Measurements from ENCODE around the gene PSMD5.

PSMD5 gene

DNA sequence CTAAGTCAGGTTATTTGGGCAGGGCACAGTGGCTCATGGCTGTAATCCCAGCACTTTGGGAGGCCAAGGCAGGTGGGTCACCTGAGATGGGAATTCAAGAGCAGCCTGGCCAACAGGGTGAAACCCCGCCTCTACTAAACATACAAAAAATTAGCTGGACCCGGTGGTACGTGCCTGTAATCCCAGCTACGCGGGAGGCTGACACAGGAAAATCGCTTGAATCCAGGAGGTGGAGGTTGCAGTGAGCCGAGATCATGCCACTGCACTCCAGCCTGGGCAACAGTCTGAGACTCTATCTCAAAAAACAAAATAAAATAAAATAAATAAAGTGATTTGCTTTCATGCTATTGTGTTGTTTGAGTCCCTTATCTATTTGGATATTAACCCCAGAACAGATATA, 41.3 kb downstream of the PSMD5 start:
- DNase-seq = no peak

DNA sequence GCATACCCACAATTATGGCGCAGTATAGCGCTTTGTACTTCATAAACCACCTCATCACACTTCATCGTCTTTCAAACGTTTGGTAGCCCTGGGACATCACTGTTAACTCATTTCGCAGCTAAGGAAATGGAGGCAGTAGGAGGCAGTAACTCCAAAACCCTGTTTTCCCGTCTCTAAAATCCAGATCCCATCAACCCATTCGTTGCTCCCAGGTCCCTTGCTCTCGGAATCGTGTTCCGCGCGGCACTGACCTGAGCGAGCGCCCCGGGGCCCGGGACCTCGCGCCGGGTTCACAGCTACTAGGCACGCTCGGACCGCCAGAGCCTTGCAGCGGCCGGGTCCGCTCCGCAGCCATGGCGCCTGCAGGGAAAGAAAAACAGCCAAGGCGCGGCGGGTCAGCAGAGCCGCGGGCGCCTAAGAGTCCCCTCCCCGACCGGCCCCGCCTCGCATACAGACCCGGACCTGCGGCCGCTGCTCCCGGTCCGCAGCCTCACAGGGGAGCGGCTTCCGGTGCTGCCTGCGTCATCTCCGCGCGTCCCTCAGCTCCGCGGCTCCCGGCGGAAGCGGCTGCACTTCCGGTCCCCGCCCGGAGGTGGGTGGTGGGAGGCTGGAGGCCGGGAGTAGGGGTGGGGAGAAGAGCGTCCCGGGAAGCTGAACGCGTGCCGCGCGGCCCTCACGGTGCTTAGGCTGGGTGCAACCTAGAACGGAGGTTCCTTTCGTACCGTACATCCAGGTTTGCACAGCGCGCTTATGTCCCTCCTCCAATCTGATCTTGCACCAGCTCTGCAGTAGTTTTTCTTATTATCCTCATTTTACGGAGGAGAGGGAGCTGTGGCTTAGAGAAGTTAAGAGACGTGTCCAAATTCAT, 49.6 kb downstream of the PSMD5 start, which contains the start of gene FBXW2:
Gene FBXW2 (minus strand): TSS at position 519 of the 868 bp plus-strand sequence. CDS start 5,158 bp downstream, outside the sequence.
- DNase-seq = peak; percentile 86

DNA sequence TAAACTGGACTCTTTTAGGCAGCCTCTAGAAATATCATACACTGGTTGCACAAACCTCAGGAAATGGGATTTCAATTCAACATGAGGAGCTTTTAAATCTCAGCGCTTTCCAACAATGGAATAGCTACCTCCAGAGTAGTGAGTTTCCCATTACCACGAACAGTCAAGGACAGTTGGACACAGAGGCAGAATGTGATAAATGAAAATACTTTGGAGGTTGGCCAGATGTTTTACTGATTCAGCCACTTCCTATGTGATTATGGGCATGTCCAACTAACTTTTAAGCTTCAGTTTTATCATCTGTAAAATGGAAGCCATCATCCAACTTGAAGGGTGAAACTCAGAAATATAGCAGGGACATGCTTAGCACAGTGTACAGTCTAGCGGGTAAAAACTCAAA, 51.6 kb downstream of the PSMD5 start:
- DNase-seq = no peak

DNA sequence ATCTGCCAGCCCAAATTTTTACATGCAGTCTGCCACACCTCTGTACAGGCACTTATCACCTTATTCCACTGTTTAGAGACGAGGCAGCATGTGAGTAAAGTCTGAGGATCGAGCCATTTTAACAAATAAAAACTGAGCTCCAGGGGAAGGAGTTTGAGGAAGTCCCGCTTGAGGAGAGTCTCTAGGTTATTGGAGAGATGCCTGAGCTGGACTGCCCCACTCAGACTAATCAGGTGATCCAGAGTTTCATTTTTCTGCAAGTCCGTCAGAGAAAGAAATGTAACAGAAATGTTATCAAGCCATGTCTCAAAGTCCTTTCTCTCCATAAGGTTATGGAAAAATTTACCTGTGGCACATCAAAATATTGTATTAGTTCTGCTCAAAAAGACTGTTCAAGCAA, 54.8 kb downstream of the PSMD5 start:
- DNase-seq = no peak

DNA sequence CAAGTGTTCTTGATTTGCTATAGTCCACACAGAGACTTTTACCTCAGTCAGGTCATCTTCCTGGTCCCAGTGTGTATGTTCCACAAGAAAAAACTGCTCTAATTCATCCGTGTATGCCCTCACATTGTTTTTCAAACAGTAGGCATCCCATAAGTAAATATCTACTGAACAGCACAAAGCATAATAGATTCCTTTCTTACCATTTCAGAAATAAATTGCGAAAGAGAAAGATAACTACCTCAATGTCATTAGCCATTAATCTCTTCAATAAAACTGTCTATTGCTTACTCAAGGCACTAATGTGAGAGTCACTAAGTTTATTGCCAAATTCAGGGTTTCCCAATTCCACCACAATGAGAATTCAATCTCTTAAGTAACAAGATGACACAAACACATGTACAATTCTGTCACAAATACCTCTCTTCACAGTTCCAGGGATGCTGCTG, 59.1 kb downstream of the PSMD5 start:
- no peak for DNase-seq

DNA sequence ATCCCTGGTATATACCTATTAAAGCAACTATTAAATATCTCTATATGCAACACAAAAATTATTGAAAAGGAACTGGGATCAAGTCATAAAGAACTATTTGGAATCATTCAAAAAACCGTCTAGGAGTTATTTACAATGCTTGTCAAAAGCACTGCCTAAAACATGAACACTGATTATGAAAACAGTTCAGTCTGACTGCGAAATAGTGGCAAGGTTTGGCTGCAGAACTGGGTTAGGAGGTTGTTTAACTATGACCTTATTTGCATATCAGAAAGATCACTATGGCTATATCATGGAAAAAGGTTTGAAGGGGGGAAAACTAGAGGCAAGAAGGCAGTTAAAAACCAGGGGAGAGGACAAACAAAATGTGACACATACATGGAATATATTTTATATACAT, 61.5 kb downstream of the PSMD5 start:
- DNase-seq = no peak

DNA sequence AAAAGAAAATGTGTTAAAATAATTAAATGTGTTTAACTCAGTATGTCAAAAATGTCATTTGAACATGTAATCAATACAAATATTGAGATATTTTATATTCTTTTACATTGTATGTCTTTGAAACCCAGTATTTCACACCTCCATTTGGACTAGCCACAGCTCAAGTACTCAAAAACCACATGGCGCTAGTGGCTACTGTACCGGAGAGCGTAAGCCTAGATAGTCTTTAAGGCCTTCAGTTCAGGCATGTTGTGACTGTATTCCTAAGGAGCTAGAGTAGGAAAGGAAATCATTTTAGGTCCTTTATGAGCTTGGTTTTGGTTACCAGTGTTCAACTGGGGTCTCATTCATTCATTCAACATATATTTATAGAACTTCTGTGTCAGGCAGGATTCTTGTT, 62.4 kb downstream of the PSMD5 start:
- DNase-seq = no peak

DNA sequence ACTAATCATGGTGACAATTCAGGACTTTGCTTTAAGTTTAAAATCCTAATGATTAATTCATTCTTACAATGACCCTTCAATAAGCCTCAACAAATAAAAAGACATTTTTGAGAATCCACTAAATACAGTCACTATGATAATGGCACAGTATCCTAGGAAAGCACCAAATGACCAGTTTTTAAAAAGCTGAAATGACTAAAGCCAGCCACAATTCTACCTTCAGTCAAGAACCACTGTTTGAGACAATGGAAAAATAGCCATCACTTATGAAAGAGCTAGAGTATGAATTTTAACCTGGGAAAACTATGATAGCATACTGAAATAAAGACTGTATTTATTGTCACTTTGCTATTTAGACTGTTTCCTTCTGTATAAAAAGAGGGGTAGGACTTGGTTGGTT, 63.5 kb downstream of the PSMD5 start:
- no peak for DNase-seq

DNA sequence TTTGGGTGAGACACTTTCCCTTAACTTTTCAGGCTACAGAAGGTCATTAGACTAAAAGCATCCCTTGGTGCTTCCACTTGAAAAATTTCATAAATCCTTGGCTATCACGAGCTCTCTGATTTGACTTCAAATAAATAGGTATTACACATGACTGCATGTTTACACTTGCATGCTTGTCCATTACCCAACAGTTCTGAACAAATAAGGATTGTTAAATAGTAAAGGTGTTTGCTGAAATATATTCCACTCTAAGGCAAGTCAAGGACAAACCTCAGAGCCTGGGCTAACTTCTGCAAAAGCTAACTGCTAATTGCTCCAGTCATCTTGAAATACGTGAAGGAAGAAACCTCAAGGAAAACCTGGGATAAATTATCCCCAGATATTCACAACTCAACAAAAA, 64.0 kb downstream of the PSMD5 start:
- no peak for DNase-seq

DNA sequence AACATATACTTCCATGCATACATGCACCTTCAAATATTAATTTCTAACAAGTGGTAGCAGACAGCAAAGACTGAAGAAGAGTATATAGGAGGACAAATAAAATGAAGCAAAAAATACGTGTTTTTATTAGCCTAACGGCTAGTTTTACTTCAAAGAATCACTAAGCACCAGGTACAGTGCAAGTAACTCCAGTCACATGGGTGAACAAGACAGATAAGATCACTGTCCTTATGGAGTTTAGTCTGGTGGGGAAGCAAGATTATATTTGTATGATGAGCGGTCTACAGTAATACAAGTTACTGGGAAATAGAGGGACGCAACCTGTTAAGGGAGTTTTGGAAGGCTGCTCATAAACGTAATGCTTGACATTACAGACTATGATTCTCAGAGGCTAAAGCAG, 65.5 kb downstream of the PSMD5 start:
- no peak for DNase-seq

DNA sequence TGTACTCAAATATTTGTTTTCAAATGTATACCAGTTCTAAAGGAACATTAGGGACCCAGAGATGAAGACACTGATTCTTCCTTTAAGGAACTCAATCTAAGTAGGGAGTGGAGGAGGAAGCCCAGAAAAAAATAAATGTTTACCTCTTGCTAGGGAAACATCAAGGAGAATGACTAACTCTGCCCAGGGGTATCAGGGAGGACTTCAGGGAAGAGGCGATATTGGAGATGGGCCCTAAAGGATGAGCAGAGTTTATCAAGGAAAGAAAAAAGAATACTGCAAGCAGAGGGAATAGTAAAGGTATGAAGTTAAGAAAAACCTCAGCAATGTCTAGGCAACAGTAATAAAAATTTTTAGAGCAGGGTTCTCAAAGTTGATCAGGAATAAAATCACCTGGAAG, 65.9 kb downstream of the PSMD5 start:
- no peak for DNase-seq

DNA sequence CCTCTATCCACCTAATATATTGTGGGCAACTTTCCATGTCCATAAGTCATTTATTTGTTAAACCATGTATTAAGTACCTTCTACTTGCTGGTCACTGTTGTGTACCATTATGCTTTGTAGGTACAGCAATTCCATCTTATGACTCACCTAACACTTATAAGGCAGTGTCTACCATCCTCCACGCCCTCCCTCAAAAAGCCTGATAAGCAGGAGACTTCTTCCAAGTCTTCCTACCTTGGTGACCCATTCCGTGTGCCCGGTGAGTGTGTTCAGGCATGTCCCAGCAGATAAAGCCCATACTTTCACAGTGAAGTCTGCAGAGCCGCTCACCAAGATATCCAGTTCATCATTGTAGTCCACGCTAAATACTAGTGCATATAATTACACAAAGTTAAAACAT, 66.9 kb downstream of the PSMD5 start:
- no peak for DNase-seq

DNA sequence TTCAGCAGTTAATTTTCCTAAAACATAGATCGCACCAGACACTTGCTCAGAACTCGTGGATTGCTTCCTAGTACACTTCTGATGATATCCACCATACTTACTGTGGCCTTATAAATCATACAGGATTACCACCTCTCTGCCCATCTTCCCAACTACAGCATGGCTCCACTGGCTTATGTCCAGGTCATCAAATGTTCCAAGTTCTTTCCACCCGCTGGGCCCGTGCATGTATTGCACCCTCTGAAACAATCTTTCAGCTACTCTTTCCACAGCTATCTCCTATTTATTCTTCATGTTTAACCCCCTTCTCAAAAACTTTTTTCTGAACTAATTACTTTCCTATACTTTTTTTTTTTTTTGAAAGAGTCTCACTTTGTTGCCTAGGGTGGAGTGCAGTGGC, 68.0 kb downstream of the PSMD5 start:
- DNase-seq = no peak

DNA sequence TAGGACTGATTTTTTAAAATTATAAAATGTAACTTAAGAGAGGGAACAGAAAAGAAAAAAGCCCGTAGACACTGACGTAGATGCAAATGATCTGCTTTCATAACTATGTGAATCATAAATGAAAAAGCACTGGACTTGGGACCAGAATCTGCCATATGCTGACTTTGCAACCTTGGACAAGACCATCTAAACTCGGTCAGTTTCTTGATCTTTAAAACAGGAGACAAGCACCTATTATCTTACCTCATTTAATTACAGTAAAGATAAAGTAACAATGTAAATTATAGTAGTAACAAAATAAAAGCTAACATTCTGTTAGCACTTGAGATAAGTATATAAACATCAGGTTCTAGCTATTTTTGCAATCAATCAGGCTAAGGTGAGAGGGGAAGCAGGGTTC, 69.5 kb downstream of the PSMD5 start:
- DNase-seq = no peak

DNA sequence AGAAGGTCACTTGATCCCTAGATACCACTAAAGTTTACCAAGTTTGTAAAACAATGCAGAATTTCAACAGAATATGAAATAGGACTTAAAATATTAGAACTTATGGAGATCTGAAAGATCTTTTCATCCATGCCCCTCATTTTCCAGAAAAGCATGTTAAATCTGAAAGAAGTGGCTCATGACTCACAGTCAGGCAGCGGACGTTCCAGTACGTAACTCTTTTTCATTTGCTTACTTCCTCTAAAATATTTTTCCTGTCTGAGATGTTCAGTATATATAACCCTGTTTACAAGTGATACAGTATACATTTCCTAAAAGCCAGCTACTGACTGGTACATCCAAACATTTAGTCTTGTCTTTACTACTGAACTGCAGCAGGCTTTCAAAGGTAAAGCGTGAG, 71.8 kb downstream of the PSMD5 start:
- DNase-seq = no peak

DNA sequence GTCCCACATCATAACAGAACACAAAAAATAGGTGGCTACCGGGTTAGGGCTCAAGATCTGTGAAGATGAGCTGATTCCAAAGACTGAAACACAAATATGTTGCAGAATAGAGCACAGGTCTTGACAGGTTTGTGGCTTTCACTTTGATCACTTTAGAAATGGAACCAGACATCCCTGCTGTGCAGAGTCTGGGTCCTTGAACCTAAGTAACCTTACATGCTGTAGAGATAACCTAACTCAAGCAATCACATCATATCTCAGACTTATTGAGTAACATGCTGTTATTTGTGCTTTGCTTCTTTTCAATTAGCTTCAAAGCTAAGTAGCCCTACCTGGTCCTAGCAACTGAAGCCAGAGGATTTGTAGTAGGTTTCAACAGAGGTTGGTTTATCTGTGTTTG, 73.8 kb downstream of the PSMD5 start:
- DNase-seq = no peak

DNA sequence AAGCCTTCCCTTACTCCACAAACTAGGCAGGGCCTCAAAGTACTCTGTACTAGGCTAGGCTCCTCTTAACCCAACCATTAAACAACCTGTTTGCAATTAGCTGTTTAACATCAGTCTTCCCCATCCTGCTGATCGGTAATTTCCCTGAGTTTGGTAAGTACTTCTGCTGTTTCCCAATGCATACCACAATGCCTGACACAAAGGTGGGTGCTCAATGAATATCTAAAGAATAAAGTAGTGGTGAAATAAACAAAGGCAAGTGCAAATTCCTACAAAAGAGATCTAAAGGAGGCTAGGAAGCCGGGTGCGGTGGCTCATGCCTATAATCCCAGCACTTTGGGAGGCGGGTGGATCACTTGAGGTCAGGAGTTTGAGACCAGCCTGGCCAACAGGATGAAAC, 74.5 kb downstream of the PSMD5 start:
- DNase-seq = no peak

DNA sequence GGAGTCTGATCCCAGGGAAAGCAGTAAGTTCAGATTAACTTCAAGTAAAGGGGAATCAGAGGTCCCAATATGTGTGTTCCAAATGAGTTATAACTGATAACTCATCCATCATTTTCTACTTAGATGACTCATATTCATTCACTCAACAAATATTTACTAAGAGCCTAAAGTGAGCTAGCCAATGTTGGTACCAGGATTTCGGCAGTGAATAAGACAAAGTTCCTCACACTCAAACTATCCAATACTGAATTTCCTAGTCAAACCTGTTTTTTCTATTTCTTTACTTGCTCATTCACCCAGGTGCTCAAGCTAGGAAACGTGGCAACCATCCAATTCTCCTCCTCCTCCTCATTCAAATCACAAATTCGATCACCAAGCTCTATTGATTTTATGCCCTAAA, 75.3 kb downstream of the PSMD5 start:
- DNase-seq = no peak

Data from NCI-H510A (cell line).